ENCODE results near the gene CTNNBL1. TPM values are rescaled to one million over a fixed set of nuclear protein-coding genes. Genes with fewer than 3 reads are reported as not detected.

CTNNBL1 gene
- total RNA-seq, 1 experiment from 2014 or later, result 71.2 TPM

DNA sequence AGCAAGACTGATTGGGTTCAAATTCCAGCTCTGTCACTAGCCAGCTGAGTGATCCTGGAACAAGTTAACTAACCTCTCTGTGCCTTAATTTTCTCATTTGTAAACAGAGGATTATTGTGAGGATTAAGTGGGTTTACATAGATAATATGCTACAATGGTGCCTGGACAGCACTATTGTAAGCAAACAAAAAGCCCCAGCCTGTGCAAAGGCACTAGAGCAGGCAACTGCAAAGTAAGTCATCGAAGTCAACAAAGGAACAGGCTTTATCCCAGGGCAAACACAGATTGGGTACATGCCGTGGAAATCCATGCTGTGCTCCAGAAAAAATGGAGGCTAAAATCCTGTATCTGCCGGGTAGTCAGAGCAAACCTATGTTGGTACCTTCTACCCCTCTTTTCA, 43.2 kb upstream of the CTNNBL1 start:
- ATAC-seq, result no peak
- Histone ChIP-seq H3K36me3 (ENCODE audit: control insufficient read depth, insufficient read depth, low read length) (no peaks in the 10 kb centered on the region), H3K27ac (ENCODE audit: low read length) (no peak overlapping the region), H3K9me3 (ENCODE audit: control insufficient read depth, insufficient read depth, low read depth, low read length) (no peaks in the 10 kb centered on the region), H3K27me3 (ENCODE audit: control insufficient read depth, insufficient read depth, low read length) (no peaks in the 10 kb centered on the region), H3K4me3 (ENCODE audit: low read depth in 2 of 2, low read length in 2 of 2) (no peak overlapping the region), H3K4me1 (ENCODE audit: control insufficient read depth, insufficient read depth, low read length) (no peaks in the 10 kb centered on the region)
- no TSS peak for BruUV-seq (replicated peaks)
- intact Hi-C loops (cut with micrococcal nuclease; ENCODE audit: unreplicated experiment) (no loop called here), in situ Hi-C loops (cut with HindIII; ENCODE audit: low pct_unique_long_range_greater_than_20kb, low sequenced_read_pairs) (no loop called here)
- ChIA-PET POLR2A (no interaction called here), CTCF (no interaction called here)
- TF ChIP-seq SIN3A (IDR thresholded peaks at IDR 0.05; ENCODE audit: borderline replicate concordance, insufficient read depth, low read depth, low read length) (no peak), POLR2AphosphoS5 (IDR thresholded peaks at IDR 0.05; ENCODE audit: low read depth, low read length) (no peak), TCF7L2 (IDR thresholded peaks at IDR 0.05; ENCODE audit: low read depth, low read length) (no peak)
- TF ChIP-seq, protein P1, sequence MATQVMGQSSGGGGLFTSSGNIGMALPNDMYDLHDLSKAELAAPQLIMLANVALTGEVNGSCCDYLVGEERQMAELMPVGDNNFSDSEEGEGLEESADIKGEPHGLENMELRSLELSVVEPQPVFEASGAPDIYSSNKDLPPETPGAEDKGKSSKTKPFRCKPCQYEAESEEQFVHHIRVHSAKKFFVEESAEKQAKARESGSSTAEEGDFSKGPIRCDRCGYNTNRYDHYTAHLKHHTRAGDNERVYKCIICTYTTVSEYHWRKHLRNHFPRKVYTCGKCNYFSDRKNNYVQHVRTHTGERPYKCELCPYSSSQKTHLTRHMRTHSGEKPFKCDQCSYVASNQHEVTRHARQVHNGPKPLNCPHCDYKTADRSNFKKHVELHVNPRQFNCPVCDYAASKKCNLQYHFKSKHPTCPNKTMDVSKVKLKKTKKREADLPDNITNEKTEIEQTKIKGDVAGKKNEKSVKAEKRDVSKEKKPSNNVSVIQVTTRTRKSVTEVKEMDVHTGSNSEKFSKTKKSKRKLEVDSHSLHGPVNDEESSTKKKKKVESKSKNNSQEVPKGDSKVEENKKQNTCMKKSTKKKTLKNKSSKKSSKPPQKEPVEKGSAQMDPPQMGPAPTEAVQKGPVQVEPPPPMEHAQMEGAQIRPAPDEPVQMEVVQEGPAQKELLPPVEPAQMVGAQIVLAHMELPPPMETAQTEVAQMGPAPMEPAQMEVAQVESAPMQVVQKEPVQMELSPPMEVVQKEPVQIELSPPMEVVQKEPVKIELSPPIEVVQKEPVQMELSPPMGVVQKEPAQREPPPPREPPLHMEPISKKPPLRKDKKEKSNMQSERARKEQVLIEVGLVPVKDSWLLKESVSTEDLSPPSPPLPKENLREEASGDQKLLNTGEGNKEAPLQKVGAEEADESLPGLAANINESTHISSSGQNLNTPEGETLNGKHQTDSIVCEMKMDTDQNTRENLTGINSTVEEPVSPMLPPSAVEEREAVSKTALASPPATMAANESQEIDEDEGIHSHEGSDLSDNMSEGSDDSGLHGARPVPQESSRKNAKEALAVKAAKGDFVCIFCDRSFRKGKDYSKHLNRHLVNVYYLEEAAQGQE (IDR thresholded peaks at IDR 0.05; ENCODE audit: insufficient read depth in 1 of 2, low read depth in 2 of 2, low read length in 1 of 2), result no peak
- TF ChIP-seq, protein P2, sequence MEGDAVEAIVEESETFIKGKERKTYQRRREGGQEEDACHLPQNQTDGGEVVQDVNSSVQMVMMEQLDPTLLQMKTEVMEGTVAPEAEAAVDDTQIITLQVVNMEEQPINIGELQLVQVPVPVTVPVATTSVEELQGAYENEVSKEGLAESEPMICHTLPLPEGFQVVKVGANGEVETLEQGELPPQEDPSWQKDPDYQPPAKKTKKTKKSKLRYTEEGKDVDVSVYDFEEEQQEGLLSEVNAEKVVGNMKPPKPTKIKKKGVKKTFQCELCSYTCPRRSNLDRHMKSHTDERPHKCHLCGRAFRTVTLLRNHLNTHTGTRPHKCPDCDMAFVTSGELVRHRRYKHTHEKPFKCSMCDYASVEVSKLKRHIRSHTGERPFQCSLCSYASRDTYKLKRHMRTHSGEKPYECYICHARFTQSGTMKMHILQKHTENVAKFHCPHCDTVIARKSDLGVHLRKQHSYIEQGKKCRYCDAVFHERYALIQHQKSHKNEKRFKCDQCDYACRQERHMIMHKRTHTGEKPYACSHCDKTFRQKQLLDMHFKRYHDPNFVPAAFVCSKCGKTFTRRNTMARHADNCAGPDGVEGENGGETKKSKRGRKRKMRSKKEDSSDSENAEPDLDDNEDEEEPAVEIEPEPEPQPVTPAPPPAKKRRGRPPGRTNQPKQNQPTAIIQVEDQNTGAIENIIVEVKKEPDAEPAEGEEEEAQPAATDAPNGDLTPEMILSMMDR (IDR thresholded peaks at IDR 0.05), result no peak
- no peak for DNase-seq (ENCODE audit: low read depth, low spot score)

DNA sequence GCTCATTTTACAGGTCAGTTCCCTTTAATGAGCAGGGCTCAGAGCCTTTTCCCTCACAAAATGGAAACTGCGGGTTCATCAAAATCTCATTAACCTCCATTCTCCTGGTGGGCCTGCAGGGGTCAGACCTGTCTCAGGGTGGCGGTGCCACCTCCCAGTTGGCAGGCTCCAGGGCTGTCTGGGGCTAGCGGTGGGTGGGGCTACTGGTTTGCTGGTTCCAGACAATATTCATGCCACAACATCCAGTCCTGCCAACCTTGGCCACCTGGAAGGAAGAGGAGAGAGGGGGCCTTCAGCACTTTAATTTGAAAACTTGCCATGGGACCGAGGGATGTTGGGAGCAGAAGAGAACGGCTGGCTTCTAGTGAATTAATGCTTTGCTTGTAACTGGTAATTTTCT, 41.9 kb upstream of the CTNNBL1 start:
- no TSS peak for BruUV-seq (replicated peaks)
- H3K27me3 ChIP-seq (ENCODE audit: control insufficient read depth, insufficient read depth, low read length), result peaks cover 2% of the 10 kb centered on the region; the same call in 1 of the 2 replicates
- in situ Hi-C loops (cut with HindIII; ENCODE audit: low pct_unique_long_range_greater_than_20kb, low sequenced_read_pairs), result no loop called here

More for the DNA sequence above, 41.9 kb upstream of the CTNNBL1 start:
- intact Hi-C loops (cut with micrococcal nuclease; ENCODE audit: unreplicated experiment), result no loop called here
- Histone ChIP-seq H3K9me3 (ENCODE audit: control insufficient read depth, insufficient read depth, low read depth, low read length) (no peaks in the 10 kb centered on the region), H3K27ac (ENCODE audit: low read length) (no peak overlapping the region), H3K36me3 (ENCODE audit: control insufficient read depth, insufficient read depth, low read length) (no peaks in the 10 kb centered on the region), H3K4me1 (ENCODE audit: control insufficient read depth, insufficient read depth, low read length) (no peaks in the 10 kb centered on the region), H3K4me3 (ENCODE audit: low read depth in 2 of 2, low read length in 2 of 2) (no peak overlapping the region)
- DNase-seq (ENCODE audit: low read depth, low spot score) (no peak), ATAC-seq (peak; percentile 85)
- POLR2A ChIA-PET, result no interaction called here
- CTCF ChIA-PET, result no interaction called here
- TF ChIP-seq, protein P2 (IDR thresholded peaks at IDR 0.05), result peak; percentile 66
- no peak for TF ChIP-seq POLR2AphosphoS5 (IDR thresholded peaks at IDR 0.05; ENCODE audit: low read depth, low read length)
- TF ChIP-seq TCF7L2 (IDR thresholded peaks at IDR 0.05; ENCODE audit: low read depth, low read length), result no peak

Data from Panc1 (cell line).